PC-3 (cell line): ENCODE measurements around the gene POTEG.
"Not testable (repeated sequence)": the region's sequence is repeated elsewhere in the genome, so short reads cannot be mapped to it uniquely, and the experiment has no call there.

ENCODE experiments used
- CTCF ChIP-seq: fragments of 300-600 bp; sonication (generic); conservative IDR thresholded peaks from 2 replicates; pipeline ENCODE4 v1.5.1; 2017; ENCODE audit warnings: antibody characterized with exemption, low read depth, mild to moderate bottlenecking, low read length
- EZH2 ChIP-seq: fragments of 300-600 bp; sonication (generic); IDR thresholded peaks from one replicate; pipeline ENCODE4 v1.6.1; 2017; ENCODE audit warnings: antibody characterized with exemption, mild to moderate bottlenecking, low read length; ENCODE audit not compliant: unreplicated experiment
- EZH2phosphoT487 ChIP-seq: fragments of 300-600 bp; sonication (generic); IDR thresholded peaks from 2 replicates; pipeline ENCODE4 v1.6.1; 2018; ENCODE audit warnings: mild to moderate bottlenecking, antibody characterized with exemption, low read length, borderline replicate concordance

- not testable (repeated sequence) for TF ChIP-seq CTCF, EZH2phosphoT487, EZH2
Observed at GRCh38 chr14:19436311-19437125, 2.4 kb upstream of the POTEG start.
